GM23338 (cell line): ENCODE data around the gene THRB. TPM values are rescaled to one million over a fixed set of nuclear protein-coding genes. Genes with fewer than 3 reads are reported as not detected.

Source experiments
- EZH2 ChIP-seq: fragments of 200-600 bp; sonication (generic); IDR thresholded peaks from one replicate; pipeline ENCODE4 v1.8.0; 2017; ENCODE audit warnings: antibody characterized with exemption, mild to moderate bottlenecking, low read depth; ENCODE audit not compliant: unreplicated experiment
- JUNB ChIP-seq: IDR thresholded peaks from one replicate; pipeline ENCODE4 v1.6.1; 2016; ENCODE audit warnings: antibody characterized with exemption; ENCODE audit not compliant: unreplicated experiment
- NANOG ChIP-seq: IDR thresholded peaks from 2 replicates; pipeline ENCODE4 v1.6.1; 2016; ENCODE audit warnings: antibody characterized with exemption, borderline replicate concordance
- POLR2AphosphoS5 ChIP-seq: IDR thresholded peaks from 2 replicates; pipeline ENCODE4 v1.6.1; 2016; ENCODE audit warnings: antibody characterized with exemption, low read depth
- STAT1 ChIP-seq: IDR thresholded peaks from one replicate; pipeline ENCODE4 v1.6.1; 2016; ENCODE audit warnings: antibody characterized with exemption; ENCODE audit not compliant: unreplicated experiment
- ZNF114 ChIP-seq: fragments of 250-450 bp; sonication (Bioruptor Pico); IDR thresholded peaks from 2 replicates; pipeline ENCODE4 v1.5.0; 2020; ENCODE audit warnings: mild to moderate bottlenecking, moderate library complexity
- polyA plus RNA-seq: library from polyadenylated mRNA; unstranded; fragments of >200 nt; fragmentation: Nextera tagmentation; extraction: Ambion mirVana; gene quantifications from 2 replicates; pipeline ENCODE4 v1.2.1, GENCODE V29; 2016
- total RNA-seq: library from RNA; depleted of rRNA; stranded (reverse); fragments of >200 nt; shearing (Covaris generic); gene quantifications from 2 replicates; pipeline ENCODE4 v1.2.3, GENCODE V29; 2014
- TF ChIP-seq, protein P1 (sequence below): fragments of 250-450 bp; sonication (Bioruptor Pico); IDR thresholded peaks from 2 replicates; pipeline ENCODE4 v1.5.0; 2020; ENCODE audit warnings: mild to moderate bottlenecking, moderate library complexity
- TF ChIP-seq, protein P2 (sequence below), 2 experiments: fragments of 200-600 bp in 1 of 2; sonication (generic) in 1 of 2; conservative IDR thresholded peaks; 2 replicates each; pipeline versions ENCODE4 v1.5.1 to v1.6.1; 2016 to 2017; ENCODE audit warnings: antibody characterized with exemption in 2 of 2, low read depth in 2 of 2, mild to moderate bottlenecking in 2 of 2, moderate library complexity in 1 of 2
- TF ChIP-seq, protein P3 (sequence below): IDR thresholded peaks from one replicate; pipeline ENCODE4 v1.6.1; 2018; ENCODE audit warnings: antibody characterized with exemption; ENCODE audit not compliant: unreplicated experiment
- TF ChIP-seq, protein P4 (sequence below): IDR thresholded peaks from 2 replicates; pipeline ENCODE4 v1.6.1; 2016; ENCODE audit warnings: antibody characterized with exemption

THRB gene
- total and polyA plus RNA-seq, 2 experiments from 2014 or later, result 1.7 to 3.2 TPM

DNA sequence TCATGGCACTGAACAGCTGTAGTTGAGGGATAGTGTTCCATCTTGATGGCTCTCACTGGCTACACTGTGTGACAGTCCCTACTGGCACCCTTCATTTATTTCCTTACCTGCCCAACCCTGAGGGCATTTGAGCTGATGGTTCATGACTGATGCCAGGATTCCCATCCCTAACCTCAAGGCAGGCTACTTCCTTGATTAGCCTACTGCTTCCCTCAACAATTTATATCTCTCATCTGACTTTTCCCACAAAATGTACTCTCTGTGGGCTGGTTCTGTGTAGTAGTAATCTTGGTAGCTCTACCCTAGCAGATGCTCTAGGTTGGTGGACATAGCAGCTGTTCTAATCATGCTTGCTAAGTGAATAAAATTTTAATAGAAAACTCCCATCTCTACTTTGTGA lies 106.0 kb downstream of the THRB start (continued):
- TF ChIP-seq, protein P1, sequence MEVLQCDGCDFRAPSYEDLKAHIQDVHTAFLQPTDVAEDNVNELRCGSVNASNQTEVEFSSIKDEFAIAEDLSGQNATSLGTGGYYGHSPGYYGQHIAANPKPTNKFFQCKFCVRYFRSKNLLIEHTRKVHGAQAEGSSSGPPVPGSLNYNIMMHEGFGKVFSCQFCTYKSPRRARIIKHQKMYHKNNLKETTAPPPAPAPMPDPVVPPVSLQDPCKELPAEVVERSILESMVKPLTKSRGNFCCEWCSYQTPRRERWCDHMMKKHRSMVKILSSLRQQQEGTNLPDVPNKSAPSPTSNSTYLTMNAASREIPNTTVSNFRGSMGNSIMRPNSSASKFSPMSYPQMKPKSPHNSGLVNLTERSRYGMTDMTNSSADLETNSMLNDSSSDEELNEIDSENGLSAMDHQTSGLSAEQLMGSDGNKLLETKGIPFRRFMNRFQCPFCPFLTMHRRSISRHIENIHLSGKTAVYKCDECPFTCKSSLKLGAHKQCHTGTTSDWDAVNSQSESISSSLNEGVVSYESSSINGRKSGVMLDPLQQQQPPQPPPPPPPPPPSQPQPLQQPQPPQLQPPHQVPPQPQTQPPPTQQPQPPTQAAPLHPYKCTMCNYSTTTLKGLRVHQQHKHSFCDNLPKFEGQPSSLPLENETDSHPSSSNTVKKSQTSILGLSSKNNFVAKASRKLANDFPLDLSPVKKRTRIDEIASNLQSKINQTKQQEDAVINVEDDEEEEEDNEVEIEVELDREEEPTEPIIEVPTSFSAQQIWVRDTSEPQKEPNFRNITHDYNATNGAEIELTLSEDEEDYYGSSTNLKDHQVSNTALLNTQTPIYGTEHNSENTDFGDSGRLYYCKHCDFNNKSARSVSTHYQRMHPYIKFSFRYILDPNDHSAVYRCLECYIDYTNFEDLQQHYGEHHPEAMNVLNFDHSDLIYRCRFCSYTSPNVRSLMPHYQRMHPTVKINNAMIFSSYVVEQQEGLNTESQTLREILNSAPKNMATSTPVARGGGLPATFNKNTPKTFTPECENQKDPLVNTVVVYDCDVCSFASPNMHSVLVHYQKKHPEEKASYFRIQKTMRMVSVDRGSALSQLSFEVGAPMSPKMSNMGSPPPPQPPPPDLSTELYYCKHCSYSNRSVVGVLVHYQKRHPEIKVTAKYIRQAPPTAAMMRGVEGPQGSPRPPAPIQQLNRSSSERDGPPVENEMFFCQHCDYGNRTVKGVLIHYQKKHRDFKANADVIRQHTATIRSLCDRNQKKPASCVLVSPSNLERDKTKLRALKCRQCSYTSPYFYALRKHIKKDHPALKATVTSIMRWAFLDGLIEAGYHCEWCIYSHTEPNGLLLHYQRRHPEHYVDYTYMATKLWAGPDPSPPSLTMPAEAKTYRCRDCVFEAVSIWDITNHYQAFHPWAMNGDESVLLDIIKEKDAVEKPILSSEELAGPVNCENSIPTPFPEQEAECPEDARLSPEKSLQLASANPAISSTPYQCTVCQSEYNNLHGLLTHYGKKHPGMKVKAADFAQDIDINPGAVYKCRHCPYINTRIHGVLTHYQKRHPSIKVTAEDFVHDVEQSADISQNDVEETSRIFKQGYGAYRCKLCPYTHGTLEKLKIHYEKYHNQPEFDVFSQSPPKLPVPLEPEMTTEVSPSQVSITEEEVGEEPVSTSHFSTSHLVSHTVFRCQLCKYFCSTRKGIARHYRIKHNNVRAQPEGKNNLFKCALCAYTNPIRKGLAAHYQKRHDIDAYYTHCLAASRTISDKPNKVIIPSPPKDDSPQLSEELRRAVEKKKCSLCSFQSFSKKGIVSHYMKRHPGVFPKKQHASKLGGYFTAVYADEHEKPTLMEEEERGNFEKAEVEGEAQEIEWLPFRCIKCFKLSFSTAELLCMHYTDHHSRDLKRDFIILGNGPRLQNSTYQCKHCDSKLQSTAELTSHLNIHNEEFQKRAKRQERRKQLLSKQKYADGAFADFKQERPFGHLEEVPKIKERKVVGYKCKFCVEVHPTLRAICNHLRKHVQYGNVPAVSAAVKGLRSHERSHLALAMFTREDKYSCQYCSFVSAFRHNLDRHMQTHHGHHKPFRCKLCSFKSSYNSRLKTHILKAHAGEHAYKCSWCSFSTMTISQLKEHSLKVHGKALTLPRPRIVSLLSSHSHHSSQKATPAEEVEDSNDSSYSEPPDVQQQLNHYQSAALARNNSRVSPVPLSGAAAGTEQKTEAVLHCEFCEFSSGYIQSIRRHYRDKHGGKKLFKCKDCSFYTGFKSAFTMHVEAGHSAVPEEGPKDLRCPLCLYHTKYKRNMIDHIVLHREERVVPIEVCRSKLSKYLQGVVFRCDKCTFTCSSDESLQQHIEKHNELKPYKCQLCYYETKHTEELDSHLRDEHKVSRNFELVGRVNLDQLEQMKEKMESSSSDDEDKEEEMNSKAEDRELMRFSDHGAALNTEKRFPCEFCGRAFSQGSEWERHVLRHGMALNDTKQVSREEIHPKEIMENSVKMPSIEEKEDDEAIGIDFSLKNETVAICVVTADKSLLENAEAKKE (CRISPR knock-in tag), result no peak
- TF ChIP-seq, protein P2, sequence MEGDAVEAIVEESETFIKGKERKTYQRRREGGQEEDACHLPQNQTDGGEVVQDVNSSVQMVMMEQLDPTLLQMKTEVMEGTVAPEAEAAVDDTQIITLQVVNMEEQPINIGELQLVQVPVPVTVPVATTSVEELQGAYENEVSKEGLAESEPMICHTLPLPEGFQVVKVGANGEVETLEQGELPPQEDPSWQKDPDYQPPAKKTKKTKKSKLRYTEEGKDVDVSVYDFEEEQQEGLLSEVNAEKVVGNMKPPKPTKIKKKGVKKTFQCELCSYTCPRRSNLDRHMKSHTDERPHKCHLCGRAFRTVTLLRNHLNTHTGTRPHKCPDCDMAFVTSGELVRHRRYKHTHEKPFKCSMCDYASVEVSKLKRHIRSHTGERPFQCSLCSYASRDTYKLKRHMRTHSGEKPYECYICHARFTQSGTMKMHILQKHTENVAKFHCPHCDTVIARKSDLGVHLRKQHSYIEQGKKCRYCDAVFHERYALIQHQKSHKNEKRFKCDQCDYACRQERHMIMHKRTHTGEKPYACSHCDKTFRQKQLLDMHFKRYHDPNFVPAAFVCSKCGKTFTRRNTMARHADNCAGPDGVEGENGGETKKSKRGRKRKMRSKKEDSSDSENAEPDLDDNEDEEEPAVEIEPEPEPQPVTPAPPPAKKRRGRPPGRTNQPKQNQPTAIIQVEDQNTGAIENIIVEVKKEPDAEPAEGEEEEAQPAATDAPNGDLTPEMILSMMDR (conservative IDR thresholded peaks at IDR 0.05; ENCODE audit: low read depth in 2 of 2), result no peak
- TF ChIP-seq POLR2AphosphoS5 (no peak), STAT1 (no peak), ZNF114 (CRISPR knock-in tag) (no peak), EZH2 (no peak), NANOG (no peak), JUNB (no peak)
- TF ChIP-seq, protein P3, sequence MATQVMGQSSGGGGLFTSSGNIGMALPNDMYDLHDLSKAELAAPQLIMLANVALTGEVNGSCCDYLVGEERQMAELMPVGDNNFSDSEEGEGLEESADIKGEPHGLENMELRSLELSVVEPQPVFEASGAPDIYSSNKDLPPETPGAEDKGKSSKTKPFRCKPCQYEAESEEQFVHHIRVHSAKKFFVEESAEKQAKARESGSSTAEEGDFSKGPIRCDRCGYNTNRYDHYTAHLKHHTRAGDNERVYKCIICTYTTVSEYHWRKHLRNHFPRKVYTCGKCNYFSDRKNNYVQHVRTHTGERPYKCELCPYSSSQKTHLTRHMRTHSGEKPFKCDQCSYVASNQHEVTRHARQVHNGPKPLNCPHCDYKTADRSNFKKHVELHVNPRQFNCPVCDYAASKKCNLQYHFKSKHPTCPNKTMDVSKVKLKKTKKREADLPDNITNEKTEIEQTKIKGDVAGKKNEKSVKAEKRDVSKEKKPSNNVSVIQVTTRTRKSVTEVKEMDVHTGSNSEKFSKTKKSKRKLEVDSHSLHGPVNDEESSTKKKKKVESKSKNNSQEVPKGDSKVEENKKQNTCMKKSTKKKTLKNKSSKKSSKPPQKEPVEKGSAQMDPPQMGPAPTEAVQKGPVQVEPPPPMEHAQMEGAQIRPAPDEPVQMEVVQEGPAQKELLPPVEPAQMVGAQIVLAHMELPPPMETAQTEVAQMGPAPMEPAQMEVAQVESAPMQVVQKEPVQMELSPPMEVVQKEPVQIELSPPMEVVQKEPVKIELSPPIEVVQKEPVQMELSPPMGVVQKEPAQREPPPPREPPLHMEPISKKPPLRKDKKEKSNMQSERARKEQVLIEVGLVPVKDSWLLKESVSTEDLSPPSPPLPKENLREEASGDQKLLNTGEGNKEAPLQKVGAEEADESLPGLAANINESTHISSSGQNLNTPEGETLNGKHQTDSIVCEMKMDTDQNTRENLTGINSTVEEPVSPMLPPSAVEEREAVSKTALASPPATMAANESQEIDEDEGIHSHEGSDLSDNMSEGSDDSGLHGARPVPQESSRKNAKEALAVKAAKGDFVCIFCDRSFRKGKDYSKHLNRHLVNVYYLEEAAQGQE, result no peak
- TF ChIP-seq, protein P4, sequence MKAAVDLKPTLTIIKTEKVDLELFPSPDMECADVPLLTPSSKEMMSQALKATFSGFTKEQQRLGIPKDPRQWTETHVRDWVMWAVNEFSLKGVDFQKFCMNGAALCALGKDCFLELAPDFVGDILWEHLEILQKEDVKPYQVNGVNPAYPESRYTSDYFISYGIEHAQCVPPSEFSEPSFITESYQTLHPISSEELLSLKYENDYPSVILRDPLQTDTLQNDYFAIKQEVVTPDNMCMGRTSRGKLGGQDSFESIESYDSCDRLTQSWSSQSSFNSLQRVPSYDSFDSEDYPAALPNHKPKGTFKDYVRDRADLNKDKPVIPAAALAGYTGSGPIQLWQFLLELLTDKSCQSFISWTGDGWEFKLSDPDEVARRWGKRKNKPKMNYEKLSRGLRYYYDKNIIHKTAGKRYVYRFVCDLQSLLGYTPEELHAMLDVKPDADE, result no peak
